Measurements from ENCODE around the gene CSMD2. TPM values are rescaled to one million over a fixed set of nuclear protein-coding genes. Genes with fewer than 3 reads are reported as not detected.

Gene CSMD2
- 0.07 and 0.98 TPM in 2 replicates for total RNA-seq

DNA sequence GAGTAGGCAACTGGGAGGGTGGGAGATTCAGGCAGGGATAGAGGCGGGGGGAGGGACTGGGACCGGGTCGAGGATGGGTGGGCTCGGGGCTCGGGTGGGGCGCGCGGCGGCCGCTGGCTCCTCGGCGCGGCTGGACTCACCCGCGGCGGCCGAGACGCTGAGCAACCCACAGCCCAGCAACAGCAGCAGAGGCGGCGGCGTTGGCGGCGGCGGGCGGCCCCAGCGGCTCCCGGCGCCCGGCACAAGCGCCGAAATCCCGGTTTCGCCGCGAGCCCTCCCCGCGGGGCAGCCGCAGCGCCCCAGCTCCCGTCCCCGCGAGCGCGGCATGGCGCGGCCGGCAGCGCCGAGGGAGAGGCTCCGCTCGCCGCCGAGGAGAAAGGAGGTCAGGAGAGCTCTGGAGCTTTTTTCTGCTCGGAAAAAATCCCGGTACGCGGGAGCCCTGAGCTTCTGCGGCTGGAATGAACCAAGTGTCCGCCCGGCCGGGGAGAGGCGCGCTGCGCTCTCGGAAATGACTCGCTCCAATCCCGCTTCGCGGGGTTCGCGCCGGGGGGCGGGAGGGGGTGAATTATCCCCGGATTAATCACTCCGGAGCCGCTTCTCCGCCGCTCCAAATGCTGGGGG, at the start of gene CSMD2:
Gene CSMD2, minus strand, starts transcription at position 460 of the 621 bp plus-strand sequence. Its CDS starts 133 bp downstream, at position 327.
- peak within 1 kb of the TSS; percentile 50 for H3K4me3 ChIP-seq (ENCODE audit: low read depth, low read length)
- DNase-seq (ENCODE audit: low read depth): no peak
- TF ChIP-seq, protein P1, sequence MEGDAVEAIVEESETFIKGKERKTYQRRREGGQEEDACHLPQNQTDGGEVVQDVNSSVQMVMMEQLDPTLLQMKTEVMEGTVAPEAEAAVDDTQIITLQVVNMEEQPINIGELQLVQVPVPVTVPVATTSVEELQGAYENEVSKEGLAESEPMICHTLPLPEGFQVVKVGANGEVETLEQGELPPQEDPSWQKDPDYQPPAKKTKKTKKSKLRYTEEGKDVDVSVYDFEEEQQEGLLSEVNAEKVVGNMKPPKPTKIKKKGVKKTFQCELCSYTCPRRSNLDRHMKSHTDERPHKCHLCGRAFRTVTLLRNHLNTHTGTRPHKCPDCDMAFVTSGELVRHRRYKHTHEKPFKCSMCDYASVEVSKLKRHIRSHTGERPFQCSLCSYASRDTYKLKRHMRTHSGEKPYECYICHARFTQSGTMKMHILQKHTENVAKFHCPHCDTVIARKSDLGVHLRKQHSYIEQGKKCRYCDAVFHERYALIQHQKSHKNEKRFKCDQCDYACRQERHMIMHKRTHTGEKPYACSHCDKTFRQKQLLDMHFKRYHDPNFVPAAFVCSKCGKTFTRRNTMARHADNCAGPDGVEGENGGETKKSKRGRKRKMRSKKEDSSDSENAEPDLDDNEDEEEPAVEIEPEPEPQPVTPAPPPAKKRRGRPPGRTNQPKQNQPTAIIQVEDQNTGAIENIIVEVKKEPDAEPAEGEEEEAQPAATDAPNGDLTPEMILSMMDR (conservative IDR thresholded peaks at IDR 0.05; ENCODE audit: low read depth, low read length): no peak

- TF ChIP-seq, protein P1 (conservative IDR thresholded peaks at IDR 0.05; ENCODE audit: low read depth, low read length): no peak
- no peak for DNase-seq (ENCODE audit: low read depth)
- H3K4me3 ChIP-seq (ENCODE audit: low read depth, low read length): no peak overlapping the region
Measured at GRCh38 chr1:34213956-34214355, 48.9 kb upstream of the CSMD2 start.

GRCh38 chr1:34212673-34213072, 47.6 kb upstream of the CSMD2 start:
- TF ChIP-seq, protein P1 (conservative IDR thresholded peaks at IDR 0.05; ENCODE audit: low read depth, low read length): no peak
- no peak for DNase-seq (ENCODE audit: low read depth)
- H3K4me3 ChIP-seq (ENCODE audit: low read depth, low read length): no peak overlapping the region

DNA sequence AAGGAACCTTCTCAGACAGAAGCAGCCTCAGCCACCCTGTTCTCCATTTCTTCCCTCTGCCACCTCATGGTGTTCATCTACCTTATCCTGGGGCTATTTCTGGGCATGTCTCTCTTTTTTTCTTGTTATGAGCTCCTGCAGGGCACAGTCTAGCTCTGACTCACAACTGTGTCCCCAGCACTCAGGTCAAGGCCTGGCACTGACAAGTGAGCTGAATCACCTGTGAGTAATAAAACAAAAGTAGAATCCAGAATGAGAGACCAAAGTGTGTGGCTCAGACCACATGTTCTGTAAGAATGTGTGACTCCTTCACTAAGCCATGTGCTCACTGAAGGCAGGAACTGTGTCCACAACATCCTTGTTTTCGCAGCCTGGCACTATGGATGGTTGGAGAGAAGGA, 34.9 kb upstream of the CSMD2 start:
- TF ChIP-seq, protein P1 (conservative IDR thresholded peaks at IDR 0.05; ENCODE audit: low read depth, low read length): no peak
- H3K4me3 ChIP-seq (ENCODE audit: low read depth, low read length): no peak overlapping the region
- peak; percentile 70 for DNase-seq (ENCODE audit: low read depth)

DNA sequence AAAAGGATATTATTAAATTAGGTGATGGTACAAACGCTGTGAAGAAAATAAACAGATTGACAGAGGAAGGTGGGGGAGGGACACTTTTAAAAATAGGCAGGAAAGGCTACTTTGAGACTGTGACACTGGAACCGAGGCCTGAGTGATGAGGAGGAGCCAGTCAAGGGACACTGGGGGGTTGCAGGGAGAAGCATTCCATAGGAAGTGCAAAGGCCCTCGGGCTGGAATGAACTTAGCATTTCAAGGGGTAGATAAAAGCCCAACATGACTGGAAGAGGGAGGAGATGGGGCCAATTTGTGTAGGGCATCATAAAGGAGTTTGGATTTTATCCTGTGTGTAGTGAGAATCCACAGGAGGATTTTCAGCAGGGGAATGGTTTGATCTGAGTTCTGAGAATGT, 27.6 kb upstream of the CSMD2 start:
- TF ChIP-seq, protein P1 (conservative IDR thresholded peaks at IDR 0.05; ENCODE audit: low read depth, low read length): no peak
- no peak overlapping the region for H3K4me3 ChIP-seq (ENCODE audit: low read depth, low read length)
- DNase-seq (ENCODE audit: low read depth): no peak

DNA sequence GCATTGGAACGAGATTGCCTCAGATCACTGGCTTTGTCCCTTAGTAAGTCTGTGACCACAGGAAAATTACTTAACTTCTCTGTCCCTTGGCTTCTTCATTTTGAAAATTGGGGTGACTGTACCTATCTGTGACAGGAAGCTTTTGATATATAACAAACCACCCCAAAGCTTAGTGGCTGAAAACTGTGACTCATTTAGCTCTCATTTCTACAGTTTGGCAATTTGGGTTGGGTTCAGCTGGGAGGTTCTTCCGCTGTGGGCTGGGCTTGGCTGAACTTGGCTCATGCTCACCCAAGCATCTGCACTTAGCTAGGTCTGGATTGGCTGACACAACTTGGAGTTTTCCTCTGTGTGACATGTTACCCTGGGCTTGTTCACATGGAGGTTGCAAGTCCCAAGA, 25.7 kb upstream of the CSMD2 start:
- TF ChIP-seq, protein P1 (conservative IDR thresholded peaks at IDR 0.05; ENCODE audit: low read depth, low read length): no peak
- H3K4me3 ChIP-seq (ENCODE audit: low read depth, low read length): no peak overlapping the region
- DNase-seq (ENCODE audit: low read depth): no peak

DNA sequence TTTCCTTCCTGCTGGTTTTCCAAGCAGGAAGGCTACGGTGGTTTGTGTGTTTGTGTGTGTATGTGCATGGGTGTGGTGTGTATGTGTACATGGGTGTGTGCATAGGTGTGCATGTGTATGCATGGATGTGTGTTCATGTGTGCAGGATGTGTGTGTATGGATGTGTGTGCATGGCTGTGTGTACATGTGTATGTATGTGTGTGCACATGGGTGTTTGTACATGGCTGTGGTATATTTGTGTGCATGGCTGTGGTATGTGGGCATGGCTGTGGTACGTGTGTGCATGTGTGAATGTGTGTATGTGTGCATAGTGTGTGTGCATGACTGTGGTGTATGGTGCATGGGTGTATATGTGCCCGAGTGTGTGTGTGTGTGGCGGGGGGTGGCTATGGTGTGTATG, 24.0 kb upstream of the CSMD2 start:
- no peak for DNase-seq (ENCODE audit: low read depth)
- TF ChIP-seq, protein P1 (conservative IDR thresholded peaks at IDR 0.05; ENCODE audit: low read depth, low read length): no peak
- no peak overlapping the region for H3K4me3 ChIP-seq (ENCODE audit: low read depth, low read length)
